ENCODE measurements around the gene LY6G6D. TPM values are rescaled to one million over a fixed set of nuclear protein-coding genes. Genes with fewer than 3 reads are reported as not detected.

LY6G6D gene
- total and polyA plus RNA-seq, 2 donors (not counting 3 experiments of a cell fraction or from before 2014, with no cell fraction given): not detected

- ChIA-PET POLR2A (interaction anchor here (0.5 to 1.3 kb wide), 4 partner anchors 7 to 103 kb away, joined by 3 to 7 read pairs (median 3); partner anchors contain the start of genes ABHD16A and CLIC1), CTCF (interaction anchor here (1.2 to 2.3 kb wide), 5 partner anchors 8 to 59 kb away, joined by 3 to 14 read pairs (median 4); partner anchors contain the start of genes ABHD16A and DDAH2)
- H4K20me1 ChIP-seq (replicated peaks; ENCODE audit: control insufficient read depth, extremely low read depth, insufficient read depth, low read length): no peaks in the 10 kb centered on the region
- no TSS peak for BruUV-seq (replicated peaks)
- no peaks in the 10 kb centered on the region for H3K27me3 ChIP-seq (ENCODE audit: control insufficient read depth in 2 of 2, insufficient read depth in 2 of 2, low read length in 2 of 2)
- FAIRE-seq: no peak
- TF ChIP-seq GATA2 (IDR thresholded peaks at IDR 0.05; ENCODE audit: insufficient read depth, insufficient read length, low read depth, low read length): no peak
- no peaks in the 10 kb centered on the region for H3K9me3 ChIP-seq (replicated peaks; ENCODE audit: control insufficient read depth, insufficient read depth, low read length)
- dilution Hi-C loops (cut with MboI; ENCODE audit: extremely low pct_ligation_motif_present, low sequenced_read_pairs): no loop called here
- H2AFZ ChIP-seq (ENCODE audit: low read depth, low read length): peak overlapping the region; percentile 52
- no peaks in the 10 kb centered on the region for H3K79me2 ChIP-seq (ENCODE audit: control insufficient read depth, insufficient read depth, low read length)
- DNase-seq (ENCODE audit: low read depth, low spot score): no peak
- H3K4me3 ChIP-seq (replicated peaks in 1 of 3; ENCODE audit: insufficient read depth in 1 of 3, low read depth in 1 of 3, low read length in 3 of 3): no peak overlapping the region
- peaks cover 8% of the 10 kb centered on the region for H3K4me1 ChIP-seq (ENCODE audit: control insufficient read depth, extremely low read depth, insufficient read depth, low read length)
- no peaks in the 10 kb centered on the region for H3K9me1 ChIP-seq (replicated peaks; ENCODE audit: control insufficient read depth, extremely low read depth, insufficient read depth, low read length)
- no peak overlapping the region for H3K4me2 ChIP-seq (ENCODE audit: insufficient read depth, low read length)
- intact Hi-C loops (cut with micrococcal nuclease): no loop called here
- no peaks in the 10 kb centered on the region for H3K36me3 ChIP-seq (ENCODE audit: control insufficient read depth in 2 of 2, extremely low read depth in 1 of 2, insufficient read depth in 2 of 2, low read length in 2 of 2)
- H3K27ac ChIP-seq (ENCODE audit: insufficient read depth, low read depth, low read length): no peak overlapping the region
- no peak overlapping the region for H3K9ac ChIP-seq (replicated peaks; ENCODE audit: extremely low read depth, insufficient read depth, low read length)
These were observed 4.5 kb upstream of the LY6G6D start for GRCh38 chr6:31710523-31711219.

GRCh38 chr6:31711233-31711632, 3.9 kb upstream of the LY6G6D start:
- no peak overlapping the region for H3K4me3 ChIP-seq (replicated peaks in 1 of 3; ENCODE audit: insufficient read depth in 1 of 3, low read depth in 1 of 3, low read length in 3 of 3)
- H2AFZ ChIP-seq (ENCODE audit: low read depth, low read length): peak overlapping the region; percentile 52
- peak; percentile 20 for DNase-seq (ENCODE audit: low read depth, low spot score)
- H3K36me3 ChIP-seq (ENCODE audit: control insufficient read depth in 2 of 2, extremely low read depth in 1 of 2, insufficient read depth in 2 of 2, low read length in 2 of 2): no peaks in the 10 kb centered on the region
- ChIA-PET CTCF (interaction anchor here (1.2 to 2.3 kb wide), 5 partner anchors 9 to 58 kb away, joined by 3 to 14 read pairs (median 4); partner anchors contain the start of genes ABHD16A and DDAH2), POLR2A (interaction anchor here (0.5 to 1.3 kb wide), 4 partner anchors 8 to 103 kb away, joined by 3 to 7 read pairs (median 3); partner anchors contain the start of genes ABHD16A and CLIC1)
- no peaks in the 10 kb centered on the region for H3K9me3 ChIP-seq (replicated peaks; ENCODE audit: control insufficient read depth, insufficient read depth, low read length)
- intact Hi-C loops (cut with micrococcal nuclease): no loop called here
- dilution Hi-C loops (cut with MboI; ENCODE audit: extremely low pct_ligation_motif_present, low sequenced_read_pairs): no loop called here
- H3K9ac ChIP-seq (replicated peaks; ENCODE audit: extremely low read depth, insufficient read depth, low read length): no peak overlapping the region
- H3K27me3 ChIP-seq (ENCODE audit: control insufficient read depth in 2 of 2, insufficient read depth in 2 of 2, low read length in 2 of 2): no peaks in the 10 kb centered on the region
- no TSS peak for BruUV-seq (replicated peaks)
- peak; percentile 55 for FAIRE-seq
- TF ChIP-seq MYC (IDR thresholded peaks at IDR 0.05; ENCODE audit: low read depth, low read length) (no peak), POLR2AphosphoS5 (IDR thresholded peaks at IDR 0.05; ENCODE audit: insufficient read depth, low read depth, low read length) (peak; percentile 27), FOS (IDR thresholded peaks at IDR 0.05; ENCODE audit: borderline replicate concordance, insufficient read depth, low read length) (no peak), POLR2A (IDR thresholded peaks at IDR 0.05; ENCODE audit: low read depth, low read length) (no peak), JUN (IDR thresholded peaks at IDR 0.05; ENCODE audit: borderline replicate concordance, insufficient read depth, insufficient read length, low read depth) (no peak), GATA2 (IDR thresholded peaks at IDR 0.05; ENCODE audit: insufficient read depth, insufficient read length, low read depth, low read length) (peak; percentile 36)
- TF ChIP-seq, protein P1, sequence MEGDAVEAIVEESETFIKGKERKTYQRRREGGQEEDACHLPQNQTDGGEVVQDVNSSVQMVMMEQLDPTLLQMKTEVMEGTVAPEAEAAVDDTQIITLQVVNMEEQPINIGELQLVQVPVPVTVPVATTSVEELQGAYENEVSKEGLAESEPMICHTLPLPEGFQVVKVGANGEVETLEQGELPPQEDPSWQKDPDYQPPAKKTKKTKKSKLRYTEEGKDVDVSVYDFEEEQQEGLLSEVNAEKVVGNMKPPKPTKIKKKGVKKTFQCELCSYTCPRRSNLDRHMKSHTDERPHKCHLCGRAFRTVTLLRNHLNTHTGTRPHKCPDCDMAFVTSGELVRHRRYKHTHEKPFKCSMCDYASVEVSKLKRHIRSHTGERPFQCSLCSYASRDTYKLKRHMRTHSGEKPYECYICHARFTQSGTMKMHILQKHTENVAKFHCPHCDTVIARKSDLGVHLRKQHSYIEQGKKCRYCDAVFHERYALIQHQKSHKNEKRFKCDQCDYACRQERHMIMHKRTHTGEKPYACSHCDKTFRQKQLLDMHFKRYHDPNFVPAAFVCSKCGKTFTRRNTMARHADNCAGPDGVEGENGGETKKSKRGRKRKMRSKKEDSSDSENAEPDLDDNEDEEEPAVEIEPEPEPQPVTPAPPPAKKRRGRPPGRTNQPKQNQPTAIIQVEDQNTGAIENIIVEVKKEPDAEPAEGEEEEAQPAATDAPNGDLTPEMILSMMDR (IDR thresholded peaks at IDR 0.05; ENCODE audit: extremely low read depth in 1 of 2, insufficient read depth in 1 of 2, low read depth in 1 of 2, low read length in 2 of 2): no peak
- H3K79me2 ChIP-seq (ENCODE audit: control insufficient read depth, insufficient read depth, low read length): no peaks in the 10 kb centered on the region
- no peak overlapping the region for H3K27ac ChIP-seq (ENCODE audit: insufficient read depth, low read depth, low read length)
- H4K20me1 ChIP-seq (replicated peaks; ENCODE audit: control insufficient read depth, extremely low read depth, insufficient read depth, low read length): no peaks in the 10 kb centered on the region
- H3K4me1 ChIP-seq (ENCODE audit: control insufficient read depth, extremely low read depth, insufficient read depth, low read length): peaks cover 8% of the 10 kb centered on the region
- no peaks in the 10 kb centered on the region for H3K9me1 ChIP-seq (replicated peaks; ENCODE audit: control insufficient read depth, extremely low read depth, insufficient read depth, low read length)
- H3K4me2 ChIP-seq (ENCODE audit: insufficient read depth, low read length): no peak overlapping the region

Data from endothelial cell of umbilical vein (primary cell).